Measurements from ENCODE around the gene MYO15B. TPM values are rescaled to one million over a fixed set of nuclear protein-coding genes. Genes with fewer than 3 reads are reported as not detected.
A peak's percentile ranks its signal among the peaks of the same experiment; 100 is the strongest.

The MYO15B gene
- total and polyA plus RNA-seq, 2 of the 13 experiments (the other 11 are each of a cell fraction or from before 2014, with no cell fraction given): 2.8 to 8.1 TPM

DNA sequence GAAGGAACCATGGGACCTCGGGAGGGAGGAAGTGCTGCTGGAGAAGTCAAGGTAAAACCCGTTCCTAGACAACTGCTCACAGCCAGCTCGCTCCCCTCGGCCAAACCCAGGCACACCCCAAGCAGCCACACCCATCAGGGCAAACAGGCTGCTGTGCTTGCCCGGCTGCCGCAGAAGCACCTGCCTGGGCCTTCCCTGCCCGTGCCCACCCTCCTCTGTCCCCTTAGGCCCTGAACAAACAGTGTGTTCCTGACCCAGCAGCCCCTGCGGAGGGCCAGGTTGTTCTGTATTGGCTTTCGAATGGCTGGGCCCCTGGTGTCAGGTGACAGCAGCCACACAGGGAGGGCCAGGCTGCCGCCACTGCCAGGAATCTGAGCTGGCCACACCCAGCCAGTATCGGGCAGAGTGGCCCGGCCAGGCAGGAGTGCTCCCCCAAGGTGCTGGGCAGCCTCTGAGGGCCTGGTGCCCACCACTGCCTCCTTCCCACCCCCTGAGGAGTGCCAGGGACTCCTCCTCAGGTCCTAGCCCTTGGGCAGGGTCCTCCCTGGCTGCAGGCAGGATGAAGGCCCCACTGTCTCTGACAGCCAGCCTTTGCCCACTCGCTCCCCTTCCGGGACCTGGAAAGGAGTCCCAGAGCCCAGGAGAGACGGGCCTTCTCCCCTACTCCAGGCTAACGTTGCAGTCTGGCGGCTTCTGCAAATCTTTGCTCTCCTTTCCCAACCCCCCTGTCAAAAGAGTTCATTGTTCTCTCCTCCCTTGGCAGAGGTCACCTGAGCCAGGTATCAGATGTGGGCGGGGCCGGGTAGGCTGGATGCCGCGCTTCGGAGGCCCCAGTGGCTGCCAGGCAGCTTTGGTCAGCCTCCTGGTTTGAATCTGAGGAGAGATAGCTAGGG, 38.1 kb upstream of the MYO15B start (continued):
- TF ChIP-seq MAFF (IDR thresholded peaks at IDR 0.05; ENCODE audit: low read depth, low read length): no peak
- no peak for TF ChIP-seq ZNF12 (CRISPR knock-in tag; IDR thresholded peaks at IDR 0.05)
- TF ChIP-seq ZNF547 (CRISPR knock-in tag; IDR thresholded peaks at IDR 0.05): peak; percentile 92; the same call in 1 of the 2 replicates
- TF ChIP-seq EHMT2 (IDR thresholded peaks at IDR 0.05; ENCODE audit: borderline replicate concordance, low read depth, low read length): no peak
- peak; percentile 82 for TF ChIP-seq ZNF883 (CRISPR knock-in tag; IDR thresholded peaks at IDR 0.05; ENCODE audit: not compliant biosample characterization)
- no peak for TF ChIP-seq ZNF160 (CRISPR knock-in tag; IDR thresholded peaks at IDR 0.05)
- TF ChIP-seq, protein P1, sequence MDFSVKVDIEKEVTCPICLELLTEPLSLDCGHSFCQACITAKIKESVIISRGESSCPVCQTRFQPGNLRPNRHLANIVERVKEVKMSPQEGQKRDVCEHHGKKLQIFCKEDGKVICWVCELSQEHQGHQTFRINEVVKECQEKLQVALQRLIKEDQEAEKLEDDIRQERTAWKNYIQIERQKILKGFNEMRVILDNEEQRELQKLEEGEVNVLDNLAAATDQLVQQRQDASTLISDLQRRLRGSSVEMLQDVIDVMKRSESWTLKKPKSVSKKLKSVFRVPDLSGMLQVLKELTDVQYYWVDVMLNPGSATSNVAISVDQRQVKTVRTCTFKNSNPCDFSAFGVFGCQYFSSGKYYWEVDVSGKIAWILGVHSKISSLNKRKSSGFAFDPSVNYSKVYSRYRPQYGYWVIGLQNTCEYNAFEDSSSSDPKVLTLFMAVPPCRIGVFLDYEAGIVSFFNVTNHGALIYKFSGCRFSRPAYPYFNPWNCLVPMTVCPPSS (IDR thresholded peaks at IDR 0.05): no peak
- TF ChIP-seq YEATS2 (CRISPR knock-in tag; IDR thresholded peaks at IDR 0.05; ENCODE audit: borderline replicate concordance): peak; percentile 91
- TF ChIP-seq ZNF775 (CRISPR knock-in tag; IDR thresholded peaks at IDR 0.05; ENCODE audit: borderline replicate concordance): no peak
- TF ChIP-seq ZNF256 (CRISPR knock-in tag; conservative IDR thresholded peaks at IDR 0.05): no peak
- no peak for TF ChIP-seq TBX3 (IDR thresholded peaks at IDR 0.05; ENCODE audit: borderline replicate concordance)
- TF ChIP-seq HMG20A (CRISPR knock-in tag; IDR thresholded peaks at IDR 0.05; ENCODE audit: borderline replicate concordance): no peak; the same call in 1 of the 2 replicates
- TF ChIP-seq, protein P2, sequence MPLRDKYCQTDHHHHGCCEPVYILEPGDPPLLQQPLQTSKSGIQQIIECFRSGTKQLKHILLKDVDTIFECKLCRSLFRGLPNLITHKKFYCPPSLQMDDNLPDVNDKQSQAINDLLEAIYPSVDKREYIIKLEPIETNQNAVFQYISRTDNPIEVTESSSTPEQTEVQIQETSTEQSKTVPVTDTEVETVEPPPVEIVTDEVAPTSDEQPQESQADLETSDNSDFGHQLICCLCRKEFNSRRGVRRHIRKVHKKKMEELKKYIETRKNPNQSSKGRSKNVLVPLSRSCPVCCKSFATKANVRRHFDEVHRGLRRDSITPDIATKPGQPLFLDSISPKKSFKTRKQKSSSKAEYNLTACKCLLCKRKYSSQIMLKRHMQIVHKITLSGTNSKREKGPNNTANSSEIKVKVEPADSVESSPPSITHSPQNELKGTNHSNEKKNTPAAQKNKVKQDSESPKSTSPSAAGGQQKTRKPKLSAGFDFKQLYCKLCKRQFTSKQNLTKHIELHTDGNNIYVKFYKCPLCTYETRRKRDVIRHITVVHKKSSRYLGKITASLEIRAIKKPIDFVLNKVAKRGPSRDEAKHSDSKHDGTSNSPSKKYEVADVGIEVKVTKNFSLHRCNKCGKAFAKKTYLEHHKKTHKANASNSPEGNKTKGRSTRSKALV (CRISPR knock-in tag; IDR thresholded peaks at IDR 0.05): 0 out of 2 replicates have a peak, but pooled peaks have one; percentile 29
- TF ChIP-seq FOXA3 (CRISPR knock-in tag; IDR thresholded peaks at IDR 0.05): peak; percentile 63
- TF ChIP-seq, protein P3, sequence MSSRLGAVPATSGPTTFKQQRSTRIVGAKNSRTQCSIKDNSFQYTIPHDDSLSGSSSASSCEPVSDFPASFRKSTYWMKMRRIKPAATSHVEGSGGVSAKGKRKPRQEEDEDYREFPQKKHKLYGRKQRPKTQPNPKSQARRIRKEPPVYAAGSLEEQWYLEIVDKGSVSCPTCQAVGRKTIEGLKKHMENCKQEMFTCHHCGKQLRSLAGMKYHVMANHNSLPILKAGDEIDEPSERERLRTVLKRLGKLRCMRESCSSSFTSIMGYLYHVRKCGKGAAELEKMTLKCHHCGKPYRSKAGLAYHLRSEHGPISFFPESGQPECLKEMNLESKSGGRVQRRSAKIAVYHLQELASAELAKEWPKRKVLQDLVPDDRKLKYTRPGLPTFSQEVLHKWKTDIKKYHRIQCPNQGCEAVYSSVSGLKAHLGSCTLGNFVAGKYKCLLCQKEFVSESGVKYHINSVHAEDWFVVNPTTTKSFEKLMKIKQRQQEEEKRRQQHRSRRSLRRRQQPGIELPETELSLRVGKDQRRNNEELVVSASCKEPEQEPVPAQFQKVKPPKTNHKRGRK (CRISPR knock-in tag; IDR thresholded peaks at IDR 0.05): no peak
- TF ChIP-seq MXD4 (CRISPR knock-in tag; IDR thresholded peaks at IDR 0.05): peak; percentile 57; the same call in 1 of the 2 replicates
- TF ChIP-seq MTF2 (CRISPR knock-in tag; IDR thresholded peaks at IDR 0.05; ENCODE audit: borderline replicate concordance): no peak
- TF ChIP-seq TBL1XR1 (IDR thresholded peaks at IDR 0.05; ENCODE audit: borderline replicate concordance, low read length, partially characterized antibody): no peak
- TF ChIP-seq, protein P4, sequence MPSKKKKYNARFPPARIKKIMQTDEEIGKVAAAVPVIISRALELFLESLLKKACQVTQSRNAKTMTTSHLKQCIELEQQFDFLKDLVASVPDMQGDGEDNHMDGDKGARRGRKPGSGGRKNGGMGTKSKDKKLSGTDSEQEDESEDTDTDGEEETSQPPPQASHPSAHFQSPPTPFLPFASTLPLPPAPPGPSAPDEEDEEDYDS (CRISPR knock-in tag; IDR thresholded peaks at IDR 0.05): peak; percentile 54; the same call in 1 of the 2 replicates
- no peak for TF ChIP-seq JUN (CRISPR knock-in tag; IDR thresholded peaks at IDR 0.05)
- no peak for TF ChIP-seq RBAK (CRISPR knock-in tag; IDR thresholded peaks at IDR 0.05)
- TF ChIP-seq ZNF776 (CRISPR knock-in tag; IDR thresholded peaks at IDR 0.05): peak; percentile 93
- TF ChIP-seq RNF2 (conservative IDR thresholded peaks at IDR 0.05; ENCODE audit: low read depth): 0 out of 2 replicates have a peak, but pooled peaks have one; percentile 24
- no peak for TF ChIP-seq RFX1 (IDR thresholded peaks at IDR 0.05)
- TF ChIP-seq TCF12 (IDR thresholded peaks at IDR 0.05): no peak
- TF ChIP-seq TCF12 (CRISPR knock-in tag; IDR thresholded peaks at IDR 0.05): peak; percentile 80
- no peak for TF ChIP-seq ZNF672 (CRISPR knock-in tag; IDR thresholded peaks at IDR 0.05)

All from HepG2 (cell line).